Endothelial cell of umbilical vein (primary cell): ENCODE data around the gene HK1. TPM values are rescaled to one million over a fixed set of nuclear protein-coding genes. Genes with fewer than 3 reads are reported as not detected.

ENCODE experiments used
- BruUV-seq: library from RNA; stranded (reverse); fragments of 400-500 nt; replicated peaks from 2 replicates; lab custom pipeline; 2021; lab: Mats Ljungman, UMichigan
- CTCF ChIA-PET: fragments of 300-600, 350-600 bp; sonication (Branson Sonifier 250); formaldehyde crosslinking; loops from one replicate; lab custom pipeline; 2021; ENCODE audit warnings: antibody characterized with exemption, inconsistent platforms; lab: Charles Lee
- POLR2A ChIA-PET: fragments of 300-600, 350-600 bp; sonication (Branson Sonifier 250); formaldehyde crosslinking; loops from one replicate; lab custom pipeline; 2021; ENCODE audit warnings: antibody characterized with exemption, inconsistent platforms; lab: Charles Lee
- DNase-seq: peaks from one replicate; pipeline ENCODE4 v3.0.0-alpha.2; 2011; ENCODE audit warnings: low read depth, low spot score
- FAIRE-seq: peaks from 2 replicates; lab custom pipeline; 2011; peaks lifted over from hg19 to GRCh38; lab: Jason Lieb, UNC
- H2AFZ ChIP-seq: 2 replicates; pipeline ENCODE4 v1.6.0; 2012; ENCODE audit warnings: low read depth, low read length, control low read depth, inconsistent platforms
- H3K27ac ChIP-seq: 2 replicates; pipeline ENCODE4 v1.5.1; 2011; ENCODE audit warnings: low read depth, mild to moderate bottlenecking, control low read depth, low read length, moderate library complexity; ENCODE audit not compliant: insufficient read depth
- H3K27me3 ChIP-seq, 2 experiments: 2 replicates each; pipeline versions ENCODE4 v1.6.0 to v1.6.1; 2011; ENCODE audit warnings: low read length in 2 of 2, mixed read lengths in 1 of 2; ENCODE audit not compliant: control insufficient read depth in 2 of 2, insufficient read depth in 2 of 2
- H3K36me3 ChIP-seq, 2 experiments: 2 replicates in 1 of 2; 3 replicates in 1 of 2; pipeline ENCODE4 v1.5.1; 2011; ENCODE audit warnings: low read length in 2 of 2, mild to moderate bottlenecking in 1 of 2, moderate library complexity in 1 of 2; ENCODE audit not compliant: control insufficient read depth in 2 of 2, insufficient read depth in 2 of 2; ENCODE audit errors: extremely low read depth in 1 of 2
- H3K4me1 ChIP-seq: 3 replicates; pipeline ENCODE4 v1.5.1; 2011; ENCODE audit warnings: mild to moderate bottlenecking, low read length; ENCODE audit not compliant: control insufficient read depth, insufficient read depth; ENCODE audit errors: extremely low read depth
- H3K4me2 ChIP-seq: 2 replicates; pipeline ENCODE4 v1.6.1; 2011; ENCODE audit warnings: low read length, control low read depth, mixed read lengths; ENCODE audit not compliant: insufficient read depth
- H3K4me3 ChIP-seq, 3 experiments: fragments of 200-600 bp in 1 of 3; sonication (generic), shearing (Covaris generic) in 1 of 3; replicated peaks in 1 of 3; 2 replicates each; pipeline ENCODE4 v1.5.1; 2011 to 2016; ENCODE audit warnings: control low read depth in 3 of 3, low read length in 3 of 3, mild to moderate bottlenecking in 2 of 3, inconsistent platforms in 1 of 3, low read depth in 1 of 3, moderate library complexity in 1 of 3; ENCODE audit not compliant: insufficient read depth in 1 of 3
- H3K79me2 ChIP-seq: 2 replicates; pipeline ENCODE4 v1.6.0; 2012; ENCODE audit warnings: low read length, inconsistent platforms; ENCODE audit not compliant: control insufficient read depth, insufficient read depth
- H3K9ac ChIP-seq: replicated peaks from 2 replicates; pipeline ENCODE3; 2011; ENCODE audit warnings: low read length, control low read depth; ENCODE audit not compliant: insufficient read depth; ENCODE audit errors: extremely low read depth
- H3K9me1 ChIP-seq: replicated peaks from 3 replicates; pipeline ENCODE4 v1.6.0; 2011; ENCODE audit warnings: mild to moderate bottlenecking, low read length; ENCODE audit not compliant: control insufficient read depth, insufficient read depth; ENCODE audit errors: extremely low read depth
- H3K9me3 ChIP-seq: replicated peaks from 2 replicates; pipeline ENCODE4 v1.5.1; 2012; ENCODE audit warnings: low read length, inconsistent platforms; ENCODE audit not compliant: control insufficient read depth, insufficient read depth
- H4K20me1 ChIP-seq: replicated peaks from 2 replicates; pipeline ENCODE3; 2011; ENCODE audit warnings: mild to moderate bottlenecking, low read length; ENCODE audit not compliant: control insufficient read depth, insufficient read depth; ENCODE audit errors: extremely low read depth
- CTCF ChIP-seq, 2 donors: IDR thresholded peaks; 1 replicate in 1 of 2; 2 replicates in 1 of 2; pipeline ENCODE4 v1.5.1; 2011; ENCODE audit warnings: low read length in 2 of 2, mild to moderate bottlenecking in 2 of 2, moderate library complexity in 2 of 2, control low read depth in 1 of 2, inconsistent platforms in 1 of 2, low read depth in 1 of 2; ENCODE audit not compliant: insufficient read depth in 1 of 2; ENCODE audit errors: extremely low read depth in 1 of 2
- EZH2 ChIP-seq: IDR thresholded peaks from 2 replicates; pipeline ENCODE4 v1.6.1; 2012; ENCODE audit warnings: borderline replicate concordance, low read depth, mild to moderate bottlenecking, moderate library complexity, low read length, inconsistent platforms; ENCODE audit not compliant: severe bottlenecking
- FOS ChIP-seq: IDR thresholded peaks from 2 replicates; pipeline ENCODE4 v1.6.1; 2011; ENCODE audit warnings: mild to moderate bottlenecking, low read length, moderate library complexity, borderline replicate concordance; ENCODE audit not compliant: insufficient read depth
- GATA2 ChIP-seq: IDR thresholded peaks from 2 replicates; pipeline ENCODE4 v1.7.0; 2011; ENCODE audit warnings: low read depth, mild to moderate bottlenecking, moderate library complexity, mixed read lengths, low read length; ENCODE audit not compliant: insufficient read length, insufficient read depth
- JUN ChIP-seq: IDR thresholded peaks from 2 replicates; pipeline ENCODE4 v1.6.1; 2011; ENCODE audit warnings: borderline replicate concordance, low read depth; ENCODE audit not compliant: insufficient read length, insufficient read depth
- MAX ChIP-seq: IDR thresholded peaks from 2 replicates; pipeline ENCODE4 v1.6.1; 2011; ENCODE audit not compliant: insufficient read depth, insufficient read length
- MYC ChIP-seq: IDR thresholded peaks from one replicate; pipeline ENCODE4 v1.6.1; 2011; ENCODE audit warnings: mild to moderate bottlenecking, low read depth, low read length
- POLR2A ChIP-seq: IDR thresholded peaks from 2 replicates; pipeline ENCODE4 v1.6.1; 2012; ENCODE audit warnings: low read depth, mild to moderate bottlenecking, control low read depth, low read length
- POLR2AphosphoS5 ChIP-seq: IDR thresholded peaks from 2 replicates; pipeline ENCODE4 v1.6.1; 2012; ENCODE audit warnings: low read depth, mild to moderate bottlenecking, control low read depth, low read length, moderate library complexity; ENCODE audit not compliant: insufficient read depth
- dilution Hi-C: fragments of 300-500 bp; cut with MboI; formaldehyde crosslinking; loops from one replicate; pipeline ENCODE4 v1.15.0; 2019; ENCODE audit warnings: low sequenced_read_pairs; ENCODE audit not compliant: extremely low pct_ligation_motif_present
- intact Hi-C: fragments of 100-400 bp; cut with micrococcal nuclease; formaldehyde crosslinking; loops from one replicate; pipeline ENCODE4 v1.10.0; 2022
- polyA plus RNA-seq, 4 experiments: library from polyadenylated mRNA; depleted of rRNA in 3 of 4; stranded (reverse) in 3 of 4; unstranded in 1 of 4; fragments of >200 nt; gene quantifications; 2 replicates each; pipeline versions ENCODE4 v1.2.1 to v1.2.3, GENCODE V29; 2011 to 2012; ENCODE audit warnings: missing spikeins in 1 of 4
- total RNA-seq: library from RNA; stranded (reverse); gene quantifications from 2 replicates; pipeline ENCODE4 v1.2.3, GENCODE V29; 2021

HK1 gene
- total and polyA plus RNA-seq, 2 donors (not counting 3 experiments of a cell fraction or from before 2014, with no cell fraction given): 50.8 to 121 TPM

GRCh38 chr10:69359148-69359547 is 80.9 kb downstream of the HK1 start:
- BruUV-seq: no TSS peak
- TF ChIP-seq CTCF (IDR thresholded peaks at IDR 0.05; ENCODE audit: extremely low read depth in 1 of 2, insufficient read depth in 1 of 2, low read depth in 1 of 2, low read length in 2 of 2) (no peak), POLR2AphosphoS5 (no peak), EZH2 (no peak), FOS (no peak), POLR2A (no peak), GATA2 (no peak), MAX (no peak), JUN (no peak), MYC (no peak)
- dilution Hi-C loops (no loop called here), intact Hi-C loops (no loop called here)
- Histone ChIP-seq H3K36me3 (no peaks in the 10 kb centered on the region), H3K4me3 (no peak overlapping the region), H3K4me1 (peaks cover 28% of the 10 kb centered on the region), H3K9me1 (no peaks in the 10 kb centered on the region), H4K20me1 (no peaks in the 10 kb centered on the region), H3K4me2 (no peak overlapping the region), H3K27ac (no peak overlapping the region), H3K27me3 (no peaks in the 10 kb centered on the region), H3K9ac (no peak overlapping the region), H3K9me3 (no peaks in the 10 kb centered on the region), H2AFZ (no peak overlapping the region), H3K79me2 (peaks cover 23% of the 10 kb centered on the region)
- ChIA-PET POLR2A (no interaction called here), CTCF (no interaction called here)
- FAIRE-seq (no peak), DNase-seq (no peak)
